Activated T-cell treated with anti-CD3 and anti-CD28 coated beads, Interleukin-2, amount 50 U/mL, for 4 hours (primary cell): Measurements from ENCODE around the gene ARHGAP45. TPM values are rescaled to one million over a fixed set of nuclear protein-coding genes. Genes with fewer than 3 reads are reported as not detected.
"Not testable (repeated sequence)": the region's sequence is repeated elsewhere in the genome, so short reads cannot be mapped to it uniquely, and the experiment has no call there.

ENCODE experiments used
- ATAC-seq, 2 donors: fragments of 200-7000 bp; cut with Tn5 transposase; one replicate each; pipeline ENCODE4 v1.10.0; 2021
- DNase-seq: peaks from one replicate; pipeline ENCODE4 v3.0.0-alpha.2; 2020
- H3K27me3 Mint-ChIP-seq: one replicate; pipeline ENCODE4 v1.8.0; 2021; ENCODE audit warnings: low read depth, mixed read lengths
- H3K36me3 Mint-ChIP-seq: one replicate; pipeline ENCODE4 v1.8.0; 2022; ENCODE audit warnings: mixed read lengths; ENCODE audit not compliant: insufficient read depth
- H3K4me1 Mint-ChIP-seq: one replicate; pipeline ENCODE4 v1.8.0; 2021; ENCODE audit warnings: low read depth, mixed read lengths
- H3K4me3 Mint-ChIP-seq: one replicate; pipeline ENCODE4 v1.8.0; 2021; ENCODE audit warnings: mild to moderate bottlenecking, moderate library complexity, mixed read lengths
- H3K9me3 Mint-ChIP-seq: one replicate; pipeline ENCODE4 v1.8.0; 2021; ENCODE audit warnings: mixed read lengths
- total RNA-seq, 3 donors: library from RNA; stranded (reverse); gene quantifications; one replicate each; pipeline ENCODE4 v1.2.1, GENCODE V29; 2021

The ARHGAP45 gene, protein sequence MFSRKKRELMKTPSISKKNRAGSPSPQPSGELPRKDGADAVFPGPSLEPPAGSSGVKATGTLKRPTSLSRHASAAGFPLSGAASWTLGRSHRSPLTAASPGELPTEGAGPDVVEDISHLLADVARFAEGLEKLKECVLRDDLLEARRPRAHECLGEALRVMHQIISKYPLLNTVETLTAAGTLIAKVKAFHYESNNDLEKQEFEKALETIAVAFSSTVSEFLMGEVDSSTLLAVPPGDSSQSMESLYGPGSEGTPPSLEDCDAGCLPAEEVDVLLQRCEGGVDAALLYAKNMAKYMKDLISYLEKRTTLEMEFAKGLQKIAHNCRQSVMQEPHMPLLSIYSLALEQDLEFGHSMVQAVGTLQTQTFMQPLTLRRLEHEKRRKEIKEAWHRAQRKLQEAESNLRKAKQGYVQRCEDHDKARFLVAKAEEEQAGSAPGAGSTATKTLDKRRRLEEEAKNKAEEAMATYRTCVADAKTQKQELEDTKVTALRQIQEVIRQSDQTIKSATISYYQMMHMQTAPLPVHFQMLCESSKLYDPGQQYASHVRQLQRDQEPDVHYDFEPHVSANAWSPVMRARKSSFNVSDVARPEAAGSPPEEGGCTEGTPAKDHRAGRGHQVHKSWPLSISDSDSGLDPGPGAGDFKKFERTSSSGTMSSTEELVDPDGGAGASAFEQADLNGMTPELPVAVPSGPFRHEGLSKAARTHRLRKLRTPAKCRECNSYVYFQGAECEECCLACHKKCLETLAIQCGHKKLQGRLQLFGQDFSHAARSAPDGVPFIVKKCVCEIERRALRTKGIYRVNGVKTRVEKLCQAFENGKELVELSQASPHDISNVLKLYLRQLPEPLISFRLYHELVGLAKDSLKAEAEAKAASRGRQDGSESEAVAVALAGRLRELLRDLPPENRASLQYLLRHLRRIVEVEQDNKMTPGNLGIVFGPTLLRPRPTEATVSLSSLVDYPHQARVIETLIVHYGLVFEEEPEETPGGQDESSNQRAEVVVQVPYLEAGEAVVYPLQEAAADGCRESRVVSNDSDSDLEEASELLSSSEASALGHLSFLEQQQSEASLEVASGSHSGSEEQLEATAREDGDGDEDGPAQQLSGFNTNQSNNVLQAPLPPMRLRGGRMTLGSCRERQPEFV
- 100 to 1,000 TPM; 128 to 133 (median 133) TPM for total RNA-seq

DNA sequence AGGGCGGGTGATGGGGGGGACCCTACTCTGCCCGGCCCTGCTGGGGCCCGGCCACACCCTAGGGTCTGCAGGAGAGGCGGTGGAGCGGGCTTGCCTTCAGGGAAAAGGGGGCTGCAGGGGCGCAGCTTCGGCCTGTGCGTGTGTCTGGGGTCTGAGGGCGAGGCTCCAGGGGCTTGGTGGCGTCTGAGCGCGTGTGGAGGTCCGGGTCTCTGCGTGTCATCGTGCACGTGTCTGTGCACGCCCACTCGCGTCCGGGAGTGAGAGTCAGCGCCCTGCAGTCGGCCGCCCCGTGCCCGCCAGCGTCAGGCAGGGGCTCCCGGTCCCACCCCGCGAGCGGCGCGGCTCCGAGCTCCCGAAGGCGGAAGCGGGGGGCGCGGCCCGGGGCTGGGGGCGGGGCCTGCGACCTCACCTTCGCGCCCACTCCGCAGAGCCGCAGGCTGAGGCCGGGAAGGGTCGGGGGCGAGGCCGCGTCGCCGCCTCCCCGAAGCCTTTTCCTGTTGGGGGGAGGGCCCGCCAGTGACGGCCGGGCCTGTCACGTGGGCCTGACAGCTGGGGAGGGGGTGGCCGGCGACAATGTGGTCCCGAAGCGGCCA, at the start of gene ARHGAP45:
Gene ARHGAP45, plus strand, starts transcription at position 420 of the 593 bp plus-strand sequence. CDS start 239 bp downstream, outside the sequence.
- DNase-seq (peak; percentile 78), ATAC-seq (peak; percentile 64 to 66)
- peaks cover 40% of the 10 kb centered on the region for H3K4me1 Mint-ChIP-seq
- peak within 1 kb of the TSS; percentile 89 for H3K4me3 Mint-ChIP-seq
- H3K27me3 Mint-ChIP-seq, result no peaks in the 10 kb centered on the region
- H3K36me3 Mint-ChIP-seq, result peaks cover 10% of the 10 kb centered on the region
- H3K9me3 Mint-ChIP-seq, result no peaks in the 10 kb centered on the region

DNA sequence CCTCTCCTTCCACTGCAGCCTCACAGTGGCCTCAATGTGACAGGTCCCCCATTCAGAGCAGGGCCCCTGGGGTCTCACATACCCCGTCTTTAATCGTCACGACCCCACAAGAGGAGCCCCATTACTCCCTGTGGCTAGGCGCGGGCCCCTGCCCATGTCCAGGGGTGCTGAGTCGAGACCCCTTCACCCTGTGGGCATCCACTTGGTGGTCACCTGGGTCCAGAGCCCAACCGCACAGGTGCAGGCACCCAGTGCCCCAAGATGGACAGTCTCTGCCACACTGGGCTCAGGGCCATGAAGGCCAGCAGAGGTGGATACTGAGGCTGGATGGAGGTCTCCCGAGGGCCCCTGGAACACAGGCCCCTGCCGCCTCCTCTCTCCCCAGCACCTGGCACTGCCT, 49.1 kb upstream of the ARHGAP45 start:
- Mint-ChIP-seq H3K27me3 (no peaks in the 10 kb centered on the region), H3K36me3 (peaks cover 2% of the 10 kb centered on the region), H3K4me1 (peaks cover 37% of the 10 kb centered on the region), H3K4me3 (peak overlapping the region; percentile 92), H3K9me3 (no peaks in the 10 kb centered on the region)
- DNase-seq (no peak), ATAC-seq (no peak)

DNA sequence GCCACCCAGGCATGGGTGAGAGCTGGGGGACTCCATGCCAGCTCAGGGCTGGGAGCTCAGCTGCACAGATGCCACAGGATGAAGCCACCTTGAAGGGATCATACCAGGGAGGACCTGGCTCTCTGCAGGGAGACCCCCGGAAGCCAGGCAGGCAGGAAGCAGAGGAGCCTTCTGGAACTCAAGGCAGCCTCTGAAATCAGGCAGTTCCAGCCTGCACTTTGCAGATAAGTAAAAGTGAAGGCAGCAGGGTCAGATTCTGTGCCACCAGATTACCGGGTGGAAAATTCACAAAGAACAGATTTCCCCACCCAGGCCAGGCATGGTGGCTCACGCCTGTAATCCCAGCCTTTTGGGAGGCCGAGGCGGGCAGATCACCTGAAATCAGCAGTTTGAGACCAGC, 48.6 kb upstream of the ARHGAP45 start:
- H3K36me3 Mint-ChIP-seq, result peaks cover 2% of the 10 kb centered on the region

DNA sequence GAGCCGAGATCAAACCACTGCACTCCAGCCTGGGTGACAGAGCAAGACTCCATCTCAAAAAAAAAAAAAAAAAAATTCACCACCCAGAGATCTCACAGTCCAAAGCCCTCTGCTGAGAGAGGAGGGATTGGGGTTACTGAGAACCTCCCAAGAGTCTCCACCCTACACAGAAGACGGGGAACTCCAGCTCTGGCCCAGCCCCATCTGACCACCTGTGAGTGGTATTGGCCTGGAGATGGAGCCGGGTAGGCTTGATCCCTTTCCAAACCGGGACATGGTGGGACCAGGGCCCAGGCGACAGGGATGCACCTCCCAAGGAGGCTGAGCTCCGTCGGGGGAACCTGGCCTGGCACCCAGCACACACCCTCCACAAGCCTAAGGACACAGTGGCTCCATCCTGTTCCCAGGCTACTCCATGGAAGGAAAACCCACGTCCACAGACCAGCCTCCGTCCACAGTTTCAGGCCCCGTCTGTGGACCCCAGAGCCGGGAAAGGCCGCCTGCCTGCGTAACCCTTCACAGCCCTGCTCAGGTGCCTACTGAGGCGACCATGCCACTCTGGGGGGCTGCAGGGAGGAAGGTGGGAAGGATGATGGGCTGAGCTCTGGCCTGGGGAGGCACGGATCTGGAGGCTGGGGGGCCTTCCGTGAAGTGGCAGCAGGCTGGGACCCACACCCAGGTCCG, 47.9 kb upstream of the ARHGAP45 start:
- H3K36me3 Mint-ChIP-seq, result peaks cover 2% of the 10 kb centered on the region
- no peaks in the 10 kb centered on the region for H3K27me3 Mint-ChIP-seq
- peaks cover 37% of the 10 kb centered on the region for H3K4me1 Mint-ChIP-seq
- no peaks in the 10 kb centered on the region for H3K9me3 Mint-ChIP-seq
- no peak for DNase-seq
- ATAC-seq, result no peak
- H3K4me3 Mint-ChIP-seq, result peak overlapping the region; percentile 92

More for the DNA sequence above, 48.6 kb upstream of the ARHGAP45 start:
- Mint-ChIP-seq H3K27me3 (no peaks in the 10 kb centered on the region), H3K9me3 (no peaks in the 10 kb centered on the region), H3K4me3 (peak overlapping the region; percentile 92), H3K4me1 (peaks cover 37% of the 10 kb centered on the region)
- no peak for DNase-seq
- ATAC-seq, result no peak

DNA sequence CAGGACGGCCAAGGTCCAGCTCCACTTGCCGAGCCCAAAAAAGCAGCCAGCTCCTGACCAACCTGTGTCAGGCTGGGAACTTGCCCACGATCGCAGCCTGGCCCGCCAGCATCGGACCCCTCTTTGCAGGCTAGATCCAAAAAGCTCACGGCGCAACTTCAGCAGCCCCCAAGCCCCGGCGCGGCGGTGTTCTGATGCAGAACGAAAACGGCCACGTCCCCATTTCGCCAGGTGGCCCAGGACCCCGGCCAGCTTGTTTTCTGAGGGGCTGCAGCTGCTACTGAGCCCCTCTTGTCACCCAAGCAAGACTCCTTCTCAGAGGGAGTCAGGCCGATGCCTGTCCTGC, 47.4 kb upstream of the ARHGAP45 start:
- H3K4me3 Mint-ChIP-seq, result peak overlapping the region; percentile 92
- peaks cover 2% of the 10 kb centered on the region for H3K36me3 Mint-ChIP-seq
- H3K9me3 Mint-ChIP-seq, result no peaks in the 10 kb centered on the region
- no peak for ATAC-seq
- DNase-seq, result no peak
- peaks cover 37% of the 10 kb centered on the region for H3K4me1 Mint-ChIP-seq
- H3K27me3 Mint-ChIP-seq, result no peaks in the 10 kb centered on the region

DNA sequence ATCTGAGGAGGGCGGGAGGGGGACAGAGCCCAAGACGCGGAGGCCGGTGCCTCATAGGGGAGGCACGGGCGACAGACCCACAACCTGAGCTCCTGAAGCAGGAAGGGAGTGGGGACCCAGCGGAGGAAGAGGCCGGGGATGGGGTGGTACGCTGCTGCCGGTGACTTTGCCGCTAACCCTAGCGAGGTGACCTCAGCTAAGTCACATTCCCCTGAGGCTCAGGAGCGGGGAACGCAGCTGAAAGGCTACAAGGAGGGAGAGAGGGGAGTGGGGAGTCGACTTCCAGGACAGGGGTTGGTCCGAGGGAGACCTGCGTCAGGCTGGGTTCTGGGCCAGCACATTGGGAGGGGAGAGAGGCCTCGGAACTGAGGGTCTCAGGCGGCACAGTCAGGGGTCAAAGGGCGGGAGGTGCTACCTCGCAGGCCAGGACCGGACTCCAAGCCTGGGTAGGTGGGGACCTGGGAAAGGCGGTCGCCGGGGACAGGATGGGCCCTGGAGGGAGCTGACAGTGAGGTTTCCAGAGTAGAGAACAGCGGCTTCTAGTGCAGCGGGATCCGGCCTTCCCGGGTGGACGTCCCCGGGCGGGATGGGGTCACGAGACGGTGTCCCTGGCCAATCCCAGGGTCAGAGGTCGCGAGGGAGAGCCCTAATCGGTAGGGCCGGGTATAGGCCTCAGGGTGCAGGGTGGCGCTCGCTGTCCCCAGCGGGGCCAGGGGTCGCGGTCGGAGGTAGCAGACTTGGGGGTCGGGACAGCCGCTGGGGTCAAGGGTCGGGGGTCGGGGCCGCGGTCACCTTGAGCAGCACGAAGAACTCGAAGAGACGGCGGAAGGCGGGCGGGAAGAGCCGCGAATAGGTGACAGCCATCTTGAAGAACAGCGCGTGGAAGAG, 46.7 kb upstream of the ARHGAP45 start:
- Mint-ChIP-seq H3K4me3 (peak overlapping the region; percentile 92), H3K27me3 (no peaks in the 10 kb centered on the region), H3K9me3 (no peaks in the 10 kb centered on the region), H3K36me3 (peaks cover 2% of the 10 kb centered on the region), H3K4me1 (peaks cover 37% of the 10 kb centered on the region)
- DNase-seq (no peak), ATAC-seq (peak in 1 of 2 donors; percentile 1)

DNA sequence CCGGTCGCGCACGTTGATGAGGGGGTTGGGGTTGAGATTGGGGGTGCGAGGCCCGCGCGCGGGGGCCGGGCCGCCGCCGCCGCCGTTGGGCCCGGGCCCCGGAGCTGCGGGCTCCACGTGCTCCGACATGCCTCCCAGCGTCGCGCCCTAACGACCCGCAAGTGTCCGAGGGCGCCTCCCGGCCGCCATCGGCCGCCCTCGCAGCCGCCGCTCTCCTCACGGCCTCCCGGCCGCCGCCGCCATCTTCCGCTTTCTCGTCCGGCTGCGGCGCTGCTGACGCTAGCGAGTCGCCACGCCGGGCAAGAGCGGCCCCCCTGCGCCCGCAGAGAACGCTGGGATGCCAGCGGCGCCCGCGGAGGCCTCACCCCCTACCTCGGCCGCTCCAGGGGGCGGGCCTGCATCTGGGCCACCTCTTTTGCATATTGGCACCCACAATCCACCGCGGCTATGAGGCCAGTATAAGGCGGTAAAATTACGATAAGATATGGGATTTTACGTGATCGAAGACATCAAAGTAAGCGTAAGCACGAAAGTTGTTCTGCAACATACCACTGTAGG, 46.0 kb upstream of the ARHGAP45 start, which contains the start of gene TMEM259:
Gene TMEM259, minus strand, starts transcription at position 256 of the 558 bp plus-strand sequence. Its CDS starts 127 bp downstream, at position 129.
- H3K4me1 Mint-ChIP-seq, result peaks cover 36% of the 10 kb centered on the region
- no peaks in the 10 kb centered on the region for H3K27me3 Mint-ChIP-seq
- H3K36me3 Mint-ChIP-seq, result peaks cover 2% of the 10 kb centered on the region
- ATAC-seq (peak; percentile 92), DNase-seq (peak; percentile 98)
- peak within 1 kb of the TSS; percentile 92 for H3K4me3 Mint-ChIP-seq
- no peaks in the 10 kb centered on the region for H3K9me3 Mint-ChIP-seq

DNA sequence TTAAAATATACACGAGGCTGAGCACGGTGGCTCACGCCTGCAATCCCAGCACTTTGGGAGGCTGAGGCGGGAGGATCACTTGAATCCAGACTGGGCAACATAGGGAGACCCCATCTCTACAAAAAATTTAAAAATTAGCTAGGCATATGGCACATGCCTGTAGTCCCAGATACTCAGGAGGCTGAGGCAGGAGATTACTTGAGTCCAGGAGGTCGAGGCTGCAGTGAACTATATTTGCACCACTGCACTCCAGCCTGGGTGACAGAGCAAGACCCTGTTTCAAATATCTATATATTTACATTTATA, 43.1 kb upstream of the ARHGAP45 start:
- not testable (repeated sequence) for DNase-seq, H3K4me3 Mint-ChIP-seq, ATAC-seq, H3K9me3 Mint-ChIP-seq, H3K36me3 Mint-ChIP-seq, H3K27me3 Mint-ChIP-seq
- peaks cover 24% of the 10 kb centered on the region for H3K4me1 Mint-ChIP-seq

DNA sequence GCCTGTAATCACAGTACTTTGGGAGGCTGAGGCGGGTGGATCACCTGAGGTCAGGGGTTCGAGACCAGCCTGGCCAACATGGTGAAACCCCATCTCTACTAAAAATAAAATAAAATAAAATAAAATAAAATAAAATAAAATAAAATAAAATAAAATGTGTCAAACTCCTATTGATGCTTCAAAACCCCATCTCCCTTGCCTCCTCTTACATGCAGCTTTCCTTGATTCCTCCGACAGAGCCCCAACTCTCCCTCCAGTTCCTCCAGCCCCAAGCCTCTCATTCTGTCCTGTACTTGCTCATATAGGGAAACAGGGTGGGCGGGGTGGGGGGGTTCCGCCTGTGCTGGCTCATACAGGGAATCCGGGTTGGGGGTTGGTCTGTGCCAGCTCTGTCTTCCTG, 41.9 kb upstream of the ARHGAP45 start:
- not testable (repeated sequence) for H3K27me3 Mint-ChIP-seq, H3K4me3 Mint-ChIP-seq, DNase-seq, ATAC-seq, H3K36me3 Mint-ChIP-seq, H3K9me3 Mint-ChIP-seq
- peaks cover 25% of the 10 kb centered on the region for H3K4me1 Mint-ChIP-seq

DNA sequence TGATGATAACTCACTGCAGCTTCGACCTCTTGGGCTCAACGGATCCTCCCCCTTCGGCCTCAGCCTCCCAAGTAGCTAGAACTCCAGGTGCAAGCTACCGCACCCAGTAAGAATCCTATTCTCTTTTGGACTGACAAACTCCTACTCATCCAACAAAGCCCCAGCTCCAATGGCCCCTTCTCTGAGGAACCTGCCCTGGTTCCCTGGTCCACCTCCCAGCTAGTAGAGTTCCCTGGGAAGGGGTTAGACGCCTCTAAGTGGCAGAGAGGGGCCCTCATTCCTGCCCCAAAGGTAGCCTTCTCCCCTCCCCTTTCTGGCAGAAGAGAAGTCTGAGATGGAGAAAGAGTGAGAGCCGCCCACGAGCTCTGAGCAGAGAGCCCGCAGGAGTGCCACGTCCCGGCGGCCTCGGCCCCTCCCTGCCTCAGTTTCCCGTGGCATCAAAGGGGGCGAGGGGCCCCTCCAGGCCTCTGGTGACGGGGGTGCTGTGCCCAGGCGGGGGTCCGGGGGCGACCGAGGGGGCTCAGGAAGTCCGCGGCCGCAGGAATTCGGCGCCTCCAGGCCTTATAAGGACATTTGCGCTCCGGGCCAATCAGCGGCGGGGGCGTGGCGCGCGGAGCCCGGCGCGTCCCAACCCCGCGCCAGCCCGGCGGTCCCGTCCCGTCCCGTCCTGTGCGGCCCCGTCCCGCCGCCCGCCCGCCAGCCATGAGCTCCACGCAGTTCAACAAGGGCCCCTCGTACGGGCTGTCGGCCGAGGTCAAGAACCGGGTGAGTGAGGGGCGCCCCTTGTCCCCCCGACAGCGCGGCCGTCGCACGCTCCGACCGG, 40.8 kb upstream of the ARHGAP45 start, which contains the start of gene CNN2:
Gene CNN2, plus strand, starts transcription at position 649 of the 823 bp plus-strand sequence. Its CDS starts 54 bp downstream, at position 703.
- no peaks in the 10 kb centered on the region for H3K27me3 Mint-ChIP-seq
- H3K4me3 Mint-ChIP-seq, result peak within 1 kb of the TSS; percentile 91
- no peaks in the 10 kb centered on the region for H3K9me3 Mint-ChIP-seq
- DNase-seq (peak; percentile 44), ATAC-seq (peak; percentile 68 to 69)
- H3K4me1 Mint-ChIP-seq, result peaks cover 33% of the 10 kb centered on the region
- H3K36me3 Mint-ChIP-seq, result no peaks in the 10 kb centered on the region

DNA sequence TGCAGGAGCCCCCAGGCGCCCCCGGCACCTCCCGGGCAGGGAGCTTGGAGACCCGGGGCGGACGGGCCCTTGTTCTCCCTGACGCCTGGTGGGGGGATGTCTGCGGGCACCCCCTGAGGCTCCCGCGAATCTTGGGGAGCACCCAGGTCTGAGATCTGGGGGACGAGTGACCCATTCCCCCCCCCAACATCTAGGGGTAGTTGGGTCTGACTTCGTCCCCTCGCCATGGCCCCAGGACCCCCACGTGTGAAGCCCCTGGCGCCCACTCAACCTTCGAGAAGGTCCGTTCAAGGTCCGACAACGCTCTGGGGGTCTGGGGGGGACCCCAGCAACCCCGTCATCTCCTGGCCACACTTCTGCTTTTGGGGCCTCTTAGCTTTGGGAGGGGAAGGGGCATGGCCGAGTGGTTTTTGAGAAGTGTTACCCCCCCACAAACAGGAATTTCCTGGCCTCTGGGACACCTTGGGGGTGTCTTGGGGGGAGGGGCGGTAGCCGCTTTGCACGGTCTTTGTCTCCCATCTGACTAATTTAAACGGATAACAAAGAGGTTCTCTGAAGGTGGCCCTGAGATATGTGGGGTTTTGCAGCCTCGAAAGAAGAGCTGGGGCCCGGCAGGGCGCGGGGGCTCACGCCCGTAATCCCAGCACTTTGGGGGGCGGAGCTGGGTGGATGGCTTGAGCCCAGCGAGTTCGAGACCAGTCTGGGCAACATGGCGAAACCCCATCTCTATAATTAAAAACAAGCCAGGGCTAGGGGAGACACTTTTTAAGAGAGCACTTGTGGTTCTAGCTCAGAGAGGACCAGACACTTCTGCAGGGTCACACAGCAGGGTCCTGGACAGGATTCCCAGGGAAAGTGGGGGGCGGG, 40.0 kb upstream of the ARHGAP45 start:
- no peaks in the 10 kb centered on the region for H3K36me3 Mint-ChIP-seq
- H3K27me3 Mint-ChIP-seq, result no peaks in the 10 kb centered on the region
- ATAC-seq, result peak; percentile 12 to 16
- no peaks in the 10 kb centered on the region for H3K9me3 Mint-ChIP-seq
- H3K4me3 Mint-ChIP-seq, result peak overlapping the region; percentile 91
- H3K4me1 Mint-ChIP-seq, result peaks cover 30% of the 10 kb centered on the region
- DNase-seq, result no peak
